Stimulated activated CD8-positive, alpha-beta memory T cell treated with anti-CD3 and anti-CD28 coated beads, Interleukin-15, amount 100 ng/mL, for 48 hours (primary cell): ENCODE measurements around the gene EPHA5.

Source experiments
- DNase-seq, 2 donors: peaks; one replicate each; pipeline ENCODE4 v3.0.0-alpha.2; 2020; ENCODE audit warnings: low read depth in 2 of 2

EPHA5 gene

DNA sequence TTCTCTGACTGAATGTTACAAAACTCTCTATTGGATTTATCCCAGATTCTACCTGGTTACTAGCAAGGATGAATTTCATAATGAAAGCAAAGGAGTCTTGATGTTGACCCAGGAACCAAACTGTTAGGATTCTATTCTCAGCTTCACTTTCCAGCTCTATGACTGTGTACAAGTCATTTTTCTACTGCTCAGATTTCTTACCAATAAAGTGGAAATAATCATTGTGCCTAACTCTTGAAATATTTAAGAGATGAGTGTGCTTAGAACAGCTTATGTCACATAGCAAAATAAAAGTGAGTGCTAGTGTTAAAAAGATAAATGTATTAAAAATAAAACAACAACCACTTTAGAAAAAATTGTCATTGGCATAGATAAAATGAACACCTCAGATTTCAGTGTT, 45.6 kb downstream of the EPHA5 start:
- no peak for DNase-seq

DNA sequence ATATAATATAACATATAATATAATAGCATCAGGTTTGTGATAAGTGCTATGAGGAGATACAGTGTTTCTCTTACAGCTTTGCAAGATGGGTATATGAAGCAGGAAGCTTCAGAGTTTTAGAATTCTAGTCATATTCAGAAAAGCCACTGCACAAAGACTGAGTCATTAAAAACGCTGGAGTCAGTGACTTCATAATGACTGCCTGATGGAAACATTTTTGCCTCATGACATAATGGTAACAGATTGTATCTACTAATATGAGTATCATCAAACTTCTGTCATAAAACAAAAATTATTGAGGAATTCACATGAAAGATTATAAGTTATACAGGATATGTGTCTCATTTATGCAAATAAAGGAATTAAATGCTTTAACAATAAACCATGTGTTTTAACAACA, 46.8 kb downstream of the EPHA5 start:
- DNase-seq = no peak

GRCh38 chr4:65617416-65617815, 52.9 kb downstream of the EPHA5 start:
- no peak for DNase-seq

DNA sequence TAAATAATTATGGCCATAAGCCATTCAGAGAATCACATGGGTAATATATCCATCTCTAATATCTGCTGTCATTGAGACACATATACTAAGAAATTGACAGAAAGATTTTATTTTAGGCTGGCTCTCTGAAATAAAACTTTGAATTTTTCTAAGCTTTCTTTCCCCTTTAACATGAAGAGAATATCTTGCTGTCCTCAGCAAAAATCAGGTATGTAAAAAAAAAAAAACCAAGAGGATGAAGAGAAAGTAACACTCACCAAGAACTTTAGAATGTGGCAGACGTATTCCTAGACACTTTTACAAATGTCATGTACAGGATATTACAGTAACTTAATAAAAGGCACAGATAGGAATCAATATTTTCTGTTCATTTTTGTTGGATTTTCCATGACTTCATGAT, 65.8 kb downstream of the EPHA5 start:
- no peak for DNase-seq

GRCh38 chr4:65600656-65601055, 69.6 kb downstream of the EPHA5 start:
- DNase-seq = no peak

- no peak for DNase-seq
Observed at GRCh38 chr4:65599340-65599739, 70.9 kb downstream of the EPHA5 start.

DNA sequence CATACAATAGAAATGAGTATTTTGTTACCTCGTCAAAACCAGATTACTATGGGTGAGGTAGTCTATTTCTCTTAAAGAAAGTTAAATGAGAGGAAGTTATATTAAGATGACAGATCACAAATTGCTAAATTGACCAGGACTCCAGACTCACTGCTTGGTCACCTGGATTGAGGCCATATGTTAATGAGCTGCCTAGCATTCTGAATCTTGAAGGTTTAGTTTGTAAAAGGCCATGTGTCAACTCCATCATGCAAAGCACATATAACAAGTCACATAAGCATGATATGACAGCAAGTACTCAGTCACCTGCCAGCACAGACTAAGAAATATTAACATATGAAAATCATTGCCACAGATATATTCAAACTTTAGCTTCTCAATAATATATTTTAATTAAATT, 72.6 kb downstream of the EPHA5 start:
- no peak for DNase-seq

DNA sequence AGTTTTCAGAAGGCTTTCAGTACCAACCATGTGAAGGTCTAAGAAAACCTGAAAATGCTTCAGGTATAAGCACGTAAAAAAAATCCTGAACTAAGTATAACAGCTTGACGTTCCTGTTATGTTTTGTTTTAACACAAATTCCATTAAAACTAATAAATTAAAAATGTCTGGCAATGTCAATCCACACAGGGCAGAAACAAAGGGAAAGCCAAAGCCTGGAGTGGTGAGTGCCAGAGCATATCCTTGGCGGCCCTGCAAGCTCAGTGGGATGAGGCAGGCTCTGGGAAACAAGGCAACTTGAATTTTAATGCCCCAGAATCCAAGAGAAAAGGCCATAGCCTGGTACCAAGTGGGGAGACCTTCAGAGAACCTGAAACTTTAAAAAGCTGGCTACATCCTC, 78.2 kb downstream of the EPHA5 start:
- DNase-seq = no peak

DNA sequence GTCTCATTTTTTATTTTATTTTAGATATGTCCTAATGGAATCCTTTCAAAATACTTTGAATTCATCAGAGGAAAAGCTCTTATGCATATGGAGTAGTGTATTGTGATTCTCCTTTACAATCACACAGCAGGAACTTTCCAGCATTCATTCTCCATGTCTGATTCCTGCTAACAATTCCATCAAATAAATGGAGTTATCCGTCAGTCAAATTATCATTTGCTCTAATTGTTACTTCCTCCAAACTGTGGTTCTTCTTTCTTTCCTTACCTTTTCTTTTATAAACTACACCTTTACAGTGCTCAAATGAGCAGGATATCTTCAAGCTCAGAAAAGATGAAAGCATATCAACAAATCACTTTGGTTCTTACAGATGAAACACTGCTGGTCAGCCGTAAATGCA, 80.4 kb downstream of the EPHA5 start:
- DNase-seq = no peak

DNA sequence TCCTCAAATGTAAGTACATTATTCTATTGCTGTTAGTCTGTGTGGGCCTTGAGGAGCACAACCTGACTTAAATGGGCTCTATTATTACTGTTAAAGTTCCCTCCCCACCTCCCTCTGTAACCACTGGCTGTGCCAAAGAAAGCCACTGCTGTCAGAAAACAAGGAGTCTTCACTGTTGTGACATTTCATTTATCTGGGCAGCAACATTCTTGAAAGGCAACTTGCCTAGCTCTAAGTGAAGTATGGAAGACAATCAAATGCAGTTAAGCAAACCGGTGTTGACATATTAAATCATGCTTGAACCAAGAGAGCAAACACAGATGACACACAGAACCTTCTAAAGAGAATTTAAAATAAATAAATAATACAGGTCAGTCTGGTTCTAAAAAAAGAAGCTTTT, 81.0 kb downstream of the EPHA5 start:
- DNase-seq = no peak

- DNase-seq = no peak
Observed at GRCh38 chr4:65580551-65580950, 89.7 kb downstream of the EPHA5 start.

GRCh38 chr4:65566473-65566872, 103.8 kb downstream of the EPHA5 start:
- no peak for DNase-seq

GRCh38 chr4:65561164-65561563, 109.1 kb downstream of the EPHA5 start:
- no peak for DNase-seq

- DNase-seq = no peak
Observed at GRCh38 chr4:65559270-65559669, 111.0 kb downstream of the EPHA5 start.

DNA sequence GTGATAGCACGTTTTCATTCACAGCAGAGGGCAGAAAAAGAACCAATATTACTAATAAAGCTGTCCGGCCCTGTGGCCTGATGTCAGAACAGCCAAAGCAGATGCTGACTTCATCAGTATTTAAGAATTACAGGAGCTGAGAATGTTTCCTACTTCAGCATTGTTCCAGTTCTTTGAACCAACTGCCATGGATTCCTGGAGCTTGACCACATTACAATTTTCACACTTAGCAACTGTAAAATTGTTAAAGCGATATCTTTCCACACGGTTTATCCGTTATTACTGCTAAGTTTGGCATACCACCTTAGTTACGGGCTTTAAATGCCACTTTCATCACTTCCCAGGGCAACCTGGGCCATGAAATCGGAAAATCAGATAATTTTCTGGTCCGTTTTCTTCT, 118.2 kb downstream of the EPHA5 start:
- no peak for DNase-seq

- no peak for DNase-seq
Observed at GRCh38 chr4:65550500-65550899, 119.8 kb downstream of the EPHA5 start.

GRCh38 chr4:65546882-65547416, 123.3 kb downstream of the EPHA5 start:
- no peak for DNase-seq

DNA sequence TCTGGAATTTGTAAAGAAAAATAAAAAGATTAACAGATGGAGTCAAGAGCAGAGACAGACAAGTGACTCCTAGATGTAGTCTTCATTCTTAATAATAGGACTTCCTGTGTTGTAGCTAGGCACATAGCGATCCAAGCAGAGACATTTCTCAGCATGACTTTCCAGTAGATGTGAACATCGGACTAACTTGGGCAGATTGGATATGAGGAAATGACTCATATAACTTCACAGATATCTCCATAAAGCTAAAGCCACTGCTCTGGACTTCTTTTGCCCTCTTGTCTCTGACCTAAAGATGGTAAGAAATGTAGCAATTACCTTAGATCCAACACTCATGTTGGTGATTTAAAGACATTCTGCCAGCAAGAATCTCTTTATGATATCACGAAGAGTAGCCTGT, 131.7 kb downstream of the EPHA5 start:
- DNase-seq = no peak

GRCh38 chr4:65535113-65535512, 135.2 kb downstream of the EPHA5 start:
- DNase-seq = no peak

GRCh38 chr4:65521666-65522065, 148.6 kb downstream of the EPHA5 start:
- DNase-seq = no peak

GRCh38 chr4:65515646-65516045, 154.6 kb downstream of the EPHA5 start:
- DNase-seq = no peak

DNA sequence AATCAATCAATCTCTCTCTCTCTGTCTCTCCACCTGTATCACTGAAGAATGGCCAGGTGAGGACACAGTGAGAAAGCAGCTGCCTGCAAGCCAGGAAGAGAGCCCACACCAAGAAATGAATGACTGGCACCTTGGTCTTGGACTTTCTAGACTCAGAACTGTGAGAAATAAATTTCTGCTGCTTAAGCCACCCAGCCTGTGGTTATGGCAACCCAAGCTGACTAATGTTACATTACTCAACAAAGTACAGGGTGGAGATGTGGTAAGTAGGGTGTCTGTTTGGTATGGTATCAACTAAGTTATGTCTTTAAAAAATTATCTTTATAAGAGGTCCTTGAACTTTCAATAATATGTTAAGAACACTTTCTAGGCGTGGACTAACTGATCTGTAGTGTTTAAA, 159.3 kb downstream of the EPHA5 start:
- DNase-seq = no peak

- no peak for DNase-seq
Observed at GRCh38 chr4:65508168-65508567, 162.1 kb downstream of the EPHA5 start.

DNA sequence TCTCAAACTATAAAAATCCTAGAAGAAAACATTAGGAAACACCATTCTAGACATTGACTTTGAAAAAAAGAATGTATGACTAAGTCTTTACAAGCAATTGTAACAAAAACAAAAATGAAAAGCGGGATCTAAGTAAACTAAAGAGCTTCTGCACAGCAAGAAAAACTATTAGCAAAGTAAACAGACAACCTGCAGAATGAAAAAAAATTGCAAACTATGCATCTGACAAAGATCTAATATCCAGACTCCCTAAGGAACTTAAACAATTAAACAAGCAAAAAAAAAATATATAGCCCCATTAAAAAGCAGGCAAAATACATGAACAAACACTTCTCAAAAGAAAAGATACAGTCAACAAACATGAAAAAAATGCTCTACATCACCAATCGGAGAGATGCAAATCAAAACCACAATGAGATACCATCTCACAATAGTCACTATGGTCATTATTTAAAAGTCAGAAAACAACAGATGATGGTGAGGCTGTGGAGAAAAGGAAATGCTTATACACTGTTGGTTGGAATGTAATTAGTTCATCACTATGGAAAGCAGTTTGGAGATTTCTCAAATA, 168.1 kb downstream of the EPHA5 start:
- DNase-seq = no peak
